Measurements from ENCODE around the gene PARP9.

Gene PARP9

DNA sequence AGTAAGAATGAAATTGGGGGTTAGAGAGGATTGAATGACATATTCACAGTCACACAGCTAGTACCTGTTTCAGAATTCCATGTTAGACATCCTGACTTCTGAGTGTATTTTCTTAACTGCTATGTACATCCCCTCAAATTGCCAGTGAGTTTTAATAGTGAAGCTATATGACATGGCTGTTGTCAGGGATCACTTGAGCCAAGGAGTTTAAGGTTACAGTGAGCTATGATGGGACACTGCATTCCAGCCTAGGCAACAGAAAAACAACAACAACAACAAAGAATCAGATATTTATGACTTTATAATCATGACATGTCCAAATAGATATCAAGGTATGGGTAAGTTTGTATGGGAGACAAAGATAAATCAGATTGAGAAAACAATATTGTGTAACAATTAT, 29.9 kb upstream of the PARP9 start:
- Histone ChIP-seq H3K27ac (ENCODE audit: poor library complexity, severe bottlenecking) (no peak overlapping the region), H3K9me3 (ENCODE audit: severe bottlenecking) (no peaks in the 10 kb centered on the region), H3K27me3 (ENCODE audit: insufficient read depth, poor library complexity, severe bottlenecking) (no peaks in the 10 kb centered on the region), H3K36me3 (ENCODE audit: low read depth) (no peaks in the 10 kb centered on the region), H3K4me1 (ENCODE audit: insufficient read depth, poor library complexity, severe bottlenecking) (no peaks in the 10 kb centered on the region), H3K4me3 (ENCODE audit: severe bottlenecking) (no peak overlapping the region)
- no peak for DNase-seq (ENCODE audit: low spot score)
- TF ChIP-seq, protein P1, sequence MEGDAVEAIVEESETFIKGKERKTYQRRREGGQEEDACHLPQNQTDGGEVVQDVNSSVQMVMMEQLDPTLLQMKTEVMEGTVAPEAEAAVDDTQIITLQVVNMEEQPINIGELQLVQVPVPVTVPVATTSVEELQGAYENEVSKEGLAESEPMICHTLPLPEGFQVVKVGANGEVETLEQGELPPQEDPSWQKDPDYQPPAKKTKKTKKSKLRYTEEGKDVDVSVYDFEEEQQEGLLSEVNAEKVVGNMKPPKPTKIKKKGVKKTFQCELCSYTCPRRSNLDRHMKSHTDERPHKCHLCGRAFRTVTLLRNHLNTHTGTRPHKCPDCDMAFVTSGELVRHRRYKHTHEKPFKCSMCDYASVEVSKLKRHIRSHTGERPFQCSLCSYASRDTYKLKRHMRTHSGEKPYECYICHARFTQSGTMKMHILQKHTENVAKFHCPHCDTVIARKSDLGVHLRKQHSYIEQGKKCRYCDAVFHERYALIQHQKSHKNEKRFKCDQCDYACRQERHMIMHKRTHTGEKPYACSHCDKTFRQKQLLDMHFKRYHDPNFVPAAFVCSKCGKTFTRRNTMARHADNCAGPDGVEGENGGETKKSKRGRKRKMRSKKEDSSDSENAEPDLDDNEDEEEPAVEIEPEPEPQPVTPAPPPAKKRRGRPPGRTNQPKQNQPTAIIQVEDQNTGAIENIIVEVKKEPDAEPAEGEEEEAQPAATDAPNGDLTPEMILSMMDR (IDR thresholded peaks at IDR 0.05; ENCODE audit: poor library complexity, severe bottlenecking), result no peak
- no peak for ATAC-seq (ENCODE audit: low read depth)

GRCh38 chr3:122590610-122591009, 26.5 kb upstream of the PARP9 start:
- H3K36me3 ChIP-seq (ENCODE audit: low read depth), result no peaks in the 10 kb centered on the region
- H3K27me3 ChIP-seq (ENCODE audit: insufficient read depth, poor library complexity, severe bottlenecking), result no peaks in the 10 kb centered on the region
- no peak for ATAC-seq (ENCODE audit: low read depth)
- H3K4me3 ChIP-seq (ENCODE audit: severe bottlenecking), result no peak overlapping the region
- H3K4me1 ChIP-seq (ENCODE audit: insufficient read depth, poor library complexity, severe bottlenecking), result no peaks in the 10 kb centered on the region
- DNase-seq (ENCODE audit: low spot score), result no peak
- H3K9me3 ChIP-seq (ENCODE audit: severe bottlenecking), result no peaks in the 10 kb centered on the region
- TF ChIP-seq, protein P1 (IDR thresholded peaks at IDR 0.05; ENCODE audit: poor library complexity, severe bottlenecking), result no peak
- H3K27ac ChIP-seq (ENCODE audit: poor library complexity, severe bottlenecking), result no peak overlapping the region

- Histone ChIP-seq H3K27ac (ENCODE audit: poor library complexity, severe bottlenecking) (no peak overlapping the region), H3K4me1 (ENCODE audit: insufficient read depth, poor library complexity, severe bottlenecking) (no peaks in the 10 kb centered on the region), H3K4me3 (ENCODE audit: severe bottlenecking) (no peak overlapping the region), H3K9me3 (ENCODE audit: severe bottlenecking) (no peaks in the 10 kb centered on the region), H3K27me3 (ENCODE audit: insufficient read depth, poor library complexity, severe bottlenecking) (no peaks in the 10 kb centered on the region), H3K36me3 (ENCODE audit: low read depth) (no peaks in the 10 kb centered on the region)
- TF ChIP-seq, protein P1 (IDR thresholded peaks at IDR 0.05; ENCODE audit: poor library complexity, severe bottlenecking), result no peak
- DNase-seq (ENCODE audit: low spot score), result no peak
- ATAC-seq (ENCODE audit: low read depth), result no peak
These were observed 25.2 kb upstream of the PARP9 start for GRCh38 chr3:122589297-122589696.

GRCh38 chr3:122587572-122587971, 23.5 kb upstream of the PARP9 start:
- no peaks in the 10 kb centered on the region for H3K4me1 ChIP-seq (ENCODE audit: insufficient read depth, poor library complexity, severe bottlenecking)
- no peak overlapping the region for H3K4me3 ChIP-seq (ENCODE audit: severe bottlenecking)
- no peak for DNase-seq (ENCODE audit: low spot score)
- no peaks in the 10 kb centered on the region for H3K27me3 ChIP-seq (ENCODE audit: insufficient read depth, poor library complexity, severe bottlenecking)
- no peaks in the 10 kb centered on the region for H3K36me3 ChIP-seq (ENCODE audit: low read depth)
- TF ChIP-seq, protein P1 (IDR thresholded peaks at IDR 0.05; ENCODE audit: poor library complexity, severe bottlenecking), result no peak
- peaks cover 3% of the 10 kb centered on the region for H3K9me3 ChIP-seq (ENCODE audit: severe bottlenecking)
- no peak overlapping the region for H3K27ac ChIP-seq (ENCODE audit: poor library complexity, severe bottlenecking)
- no peak for ATAC-seq (ENCODE audit: low read depth)

DNA sequence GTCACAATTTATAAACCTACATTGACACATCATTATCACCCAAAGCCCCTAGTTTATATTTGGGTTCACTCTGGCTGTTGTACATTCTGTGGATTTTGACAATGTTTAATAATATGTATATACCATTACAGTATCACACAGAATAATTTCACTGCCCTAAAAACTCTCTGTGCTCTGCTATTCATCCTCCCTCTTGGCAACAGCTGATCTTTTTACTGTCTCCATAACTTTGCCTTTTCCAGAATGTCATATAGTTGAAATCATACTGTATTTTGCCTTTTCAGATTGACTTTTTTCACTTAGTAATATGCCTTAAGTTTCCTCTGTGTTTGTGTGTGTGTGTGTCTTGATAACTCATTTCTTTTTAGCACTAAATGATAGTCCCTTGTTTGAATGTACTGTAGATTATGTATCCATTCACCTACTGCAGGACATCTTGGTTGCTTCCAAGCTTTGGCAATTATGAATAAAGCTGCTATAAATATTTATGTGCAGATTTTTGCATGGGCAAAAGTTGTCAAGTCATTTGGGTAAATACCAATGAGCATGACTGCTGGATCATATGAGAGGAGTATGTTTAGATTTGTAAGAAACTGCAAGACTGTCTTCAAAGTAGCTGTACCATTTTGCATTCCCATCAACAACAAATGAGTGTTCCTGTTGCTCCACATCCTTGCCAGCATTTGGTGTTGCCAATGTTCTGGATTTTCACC, 22.8 kb upstream of the PARP9 start:
- peaks cover 8% of the 10 kb centered on the region for H3K9me3 ChIP-seq (ENCODE audit: severe bottlenecking)
- H3K4me3 ChIP-seq (ENCODE audit: severe bottlenecking), result no peak overlapping the region
- no peak for DNase-seq (ENCODE audit: low spot score)
- H3K36me3 ChIP-seq (ENCODE audit: low read depth), result no peaks in the 10 kb centered on the region
- no peak overlapping the region for H3K27ac ChIP-seq (ENCODE audit: poor library complexity, severe bottlenecking)
- no peaks in the 10 kb centered on the region for H3K4me1 ChIP-seq (ENCODE audit: insufficient read depth, poor library complexity, severe bottlenecking)
- TF ChIP-seq, protein P1 (IDR thresholded peaks at IDR 0.05; ENCODE audit: poor library complexity, severe bottlenecking), result no peak
- no peak for ATAC-seq (ENCODE audit: low read depth)
- H3K27me3 ChIP-seq (ENCODE audit: insufficient read depth, poor library complexity, severe bottlenecking), result no peaks in the 10 kb centered on the region
